ENCODE results near the gene ERC1.

Gene ERC1

GRCh38 chr12:990661-991349 lies at the start of gene ERC1:
TSS of gene ERC1 (plus strand) at chr12:991223. CDS start at chr12:1027904, 36,681 bp downstream.
- peak; percentile 91 for DNase-seq (ENCODE audit: low read depth)

GRCh38 chr12:943051-943450 lies 48.0 kb upstream of the ERC1 start:
- DNase-seq (ENCODE audit: low read depth): no peak

DNA sequence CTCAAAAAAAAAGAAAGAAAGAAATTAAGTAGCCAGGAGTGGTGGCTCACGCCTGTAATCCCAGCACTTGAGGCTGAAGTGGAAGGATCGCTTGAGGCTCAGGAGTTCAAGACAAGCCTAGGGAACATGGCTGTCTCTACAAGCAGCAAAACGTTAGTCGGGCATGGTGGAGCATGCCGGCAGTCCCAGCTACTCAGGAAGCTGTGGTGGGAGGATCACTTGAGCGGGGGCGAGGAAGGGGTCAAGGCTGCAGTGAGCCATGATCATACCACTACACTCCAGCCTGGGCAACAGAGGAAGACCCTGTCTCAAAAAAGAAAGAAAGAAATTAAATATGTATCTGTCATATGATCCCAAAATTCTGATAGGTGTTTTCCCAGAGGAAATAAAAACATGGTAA lies 46.8 kb upstream of the ERC1 start:
- DNase-seq (ENCODE audit: low read depth): no peak

GRCh38 chr12:946212-946611 lies 44.8 kb upstream of the ERC1 start:
- DNase-seq (ENCODE audit: low read depth): no peak

GRCh38 chr12:946631-947030 lies 44.4 kb upstream of the ERC1 start:
- peak; percentile 17 for DNase-seq (ENCODE audit: low read depth)

DNA sequence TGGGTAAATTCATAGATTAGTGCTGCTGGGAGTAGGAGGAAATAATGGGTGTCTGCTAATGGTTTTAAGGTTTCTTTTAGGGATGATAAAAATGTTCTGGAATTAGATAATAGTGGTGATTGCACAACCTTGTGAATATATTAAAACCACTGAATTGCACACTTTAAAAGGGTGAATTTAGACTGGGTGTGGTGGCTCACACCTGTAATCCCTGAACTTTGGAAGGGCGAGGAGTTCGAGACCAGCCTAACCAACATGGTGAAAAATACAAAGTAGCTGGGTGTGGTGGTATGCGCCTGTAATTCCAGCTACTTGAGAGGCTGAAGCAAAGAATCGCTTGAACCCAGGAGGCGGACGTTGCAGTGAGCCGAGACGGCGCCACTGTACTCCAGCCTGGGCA lies 42.8 kb upstream of the ERC1 start:
- no peak for DNase-seq (ENCODE audit: low read depth)

GRCh38 chr12:949453-950191 lies 41.4 kb upstream of the ERC1 start, which contains the start of gene RAD52:
TSS of gene RAD52 (minus strand) at chr12:949694. CDS start at chr12:933058, 16,636 bp downstream.
- DNase-seq (ENCODE audit: low read depth): peak; percentile 100

DNA sequence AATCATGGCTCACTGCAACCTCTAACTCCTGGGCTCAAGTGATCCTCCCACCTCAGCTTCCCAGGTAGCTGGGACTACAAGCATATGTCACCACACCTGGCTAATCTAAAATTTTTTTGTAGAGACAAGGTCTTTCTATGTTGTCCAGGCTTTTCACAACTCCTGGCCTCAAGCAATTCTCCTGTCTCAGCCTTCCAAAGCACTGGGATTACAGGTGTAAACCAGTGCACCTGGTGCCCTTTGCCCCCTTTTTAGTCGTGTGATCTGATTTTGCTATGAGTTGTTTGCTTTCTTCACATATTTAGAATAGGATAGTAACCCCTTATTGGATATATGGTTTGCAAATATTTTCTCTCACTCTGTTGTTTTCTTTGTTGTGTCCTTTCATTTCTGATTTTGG lies 39.8 kb upstream of the ERC1 start:
- no peak for DNase-seq (ENCODE audit: low read depth)

- peak; percentile 82 for DNase-seq (ENCODE audit: low read depth)
Measured at GRCh38 chr12:953776-954175, 37.2 kb upstream of the ERC1 start.

DNA sequence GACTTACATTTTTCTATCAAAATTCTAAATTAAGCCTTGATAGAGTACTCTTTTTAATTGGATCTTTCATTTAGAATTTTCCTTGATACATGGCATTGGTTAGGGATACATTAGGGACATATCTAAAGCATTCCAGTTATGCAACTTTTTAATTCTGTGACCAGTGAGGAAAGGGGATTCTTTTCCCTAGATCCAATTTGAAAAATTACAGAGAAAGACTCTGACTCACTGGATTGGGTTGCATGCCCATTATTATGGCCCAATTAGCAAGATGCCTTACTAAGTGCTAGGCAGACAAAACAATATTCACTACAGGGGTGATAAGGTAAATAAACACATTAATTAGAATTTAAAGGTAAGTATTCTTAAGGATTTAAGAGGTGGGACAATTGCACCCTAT lies 36.3 kb upstream of the ERC1 start:
- no peak for DNase-seq (ENCODE audit: low read depth)

DNA sequence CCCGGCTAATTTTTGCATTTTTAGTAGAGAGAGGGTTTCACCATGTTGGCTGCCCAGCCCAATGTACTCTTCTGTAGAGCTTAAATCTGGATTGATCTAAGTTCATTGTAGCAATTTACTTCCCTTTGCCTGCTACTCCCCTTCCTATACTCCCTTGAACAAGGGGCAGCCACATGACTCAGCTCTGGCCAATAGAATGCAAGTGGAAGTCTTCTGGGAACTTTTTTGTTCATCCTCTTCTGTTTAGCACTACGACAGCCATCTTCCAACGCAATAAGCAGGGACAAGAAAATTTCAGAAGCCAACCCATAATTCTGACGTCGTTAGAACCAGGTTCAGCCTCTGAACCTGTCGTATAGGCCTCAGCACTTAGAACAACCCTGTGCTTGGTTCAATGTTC lies 35.1 kb upstream of the ERC1 start:
- no peak for DNase-seq (ENCODE audit: low read depth)

GRCh38 chr12:958588-959123 lies 32.4 kb upstream of the ERC1 start:
- no peak for DNase-seq (ENCODE audit: low read depth)

- DNase-seq (ENCODE audit: low read depth): no peak
Measured at GRCh38 chr12:966724-967123, 24.3 kb upstream of the ERC1 start.

DNA sequence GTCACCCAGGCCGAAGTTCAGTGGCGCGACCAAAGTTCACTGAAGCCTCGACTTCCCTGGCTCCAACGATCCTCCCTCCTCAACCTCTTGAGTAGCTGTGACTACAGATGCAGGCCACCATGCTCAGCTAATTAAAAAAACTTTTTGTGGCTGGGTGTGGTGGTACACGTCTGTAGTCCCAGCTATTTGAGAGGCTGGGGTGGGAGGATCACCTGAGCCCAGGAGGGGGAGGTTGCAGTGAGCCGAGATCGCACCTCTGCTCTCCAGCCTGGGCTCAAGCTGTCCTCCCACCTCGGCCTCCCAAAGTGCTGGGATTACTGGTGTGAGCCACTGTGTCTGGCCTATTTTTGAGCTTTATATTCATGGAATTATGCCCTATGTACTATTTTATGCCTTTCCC lies 23.4 kb upstream of the ERC1 start:
- DNase-seq (ENCODE audit: low read depth): no peak

GRCh38 chr12:968545-968944 lies 22.5 kb upstream of the ERC1 start:
- DNase-seq (ENCODE audit: low read depth): no peak

GRCh38 chr12:969821-970220 lies 21.2 kb upstream of the ERC1 start:
- DNase-seq (ENCODE audit: low read depth): no peak

GRCh38 chr12:971991-972390 lies 19.0 kb upstream of the ERC1 start:
- no peak for DNase-seq (ENCODE audit: low read depth)

- no peak for DNase-seq (ENCODE audit: low read depth)
Measured at GRCh38 chr12:974271-974862, 16.7 kb upstream of the ERC1 start.

DNA sequence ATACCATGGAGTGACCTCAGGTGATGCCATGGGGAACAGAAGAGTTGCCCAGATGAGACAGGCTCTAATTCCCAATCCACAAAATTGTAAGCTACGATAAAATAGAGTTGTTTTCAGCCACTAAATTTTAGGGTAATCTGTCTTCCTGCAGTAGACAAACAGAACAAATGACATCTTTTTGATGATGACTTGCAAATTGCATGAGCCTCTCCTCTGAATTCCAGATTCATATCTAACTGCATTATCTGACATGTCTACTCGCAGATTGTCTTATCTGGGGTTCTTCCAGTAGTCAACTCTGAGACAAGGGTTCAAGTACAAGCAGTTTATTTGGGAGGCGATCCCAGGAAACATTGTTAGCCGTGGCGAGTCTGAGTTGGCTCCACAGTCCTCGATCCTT lies 14.4 kb upstream of the ERC1 start:
- DNase-seq (ENCODE audit: low read depth): no peak

DNA sequence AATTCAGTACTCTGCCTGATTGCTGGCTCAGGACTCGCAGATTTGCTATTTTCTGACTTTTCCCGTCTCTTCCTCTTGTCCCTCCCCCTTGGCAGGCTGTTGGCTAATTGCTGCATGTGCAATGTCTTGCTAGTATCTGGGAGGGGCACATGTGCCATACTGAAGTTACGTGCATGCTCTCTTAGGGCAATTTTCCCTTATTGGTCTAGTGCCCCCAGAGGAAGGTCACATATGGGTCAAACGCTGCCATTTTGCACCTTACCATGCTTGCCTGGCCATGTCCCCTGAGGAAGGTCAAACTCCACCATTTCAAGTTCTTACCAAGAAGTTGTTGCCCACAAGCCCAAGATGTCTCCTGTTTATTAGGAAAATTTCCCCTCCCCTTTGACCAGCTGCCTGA lies 13.9 kb upstream of the ERC1 start:
- DNase-seq (ENCODE audit: low read depth): no peak

GRCh38 chr12:979349-979748 lies 11.7 kb upstream of the ERC1 start:
- DNase-seq (ENCODE audit: low read depth): no peak

DNA sequence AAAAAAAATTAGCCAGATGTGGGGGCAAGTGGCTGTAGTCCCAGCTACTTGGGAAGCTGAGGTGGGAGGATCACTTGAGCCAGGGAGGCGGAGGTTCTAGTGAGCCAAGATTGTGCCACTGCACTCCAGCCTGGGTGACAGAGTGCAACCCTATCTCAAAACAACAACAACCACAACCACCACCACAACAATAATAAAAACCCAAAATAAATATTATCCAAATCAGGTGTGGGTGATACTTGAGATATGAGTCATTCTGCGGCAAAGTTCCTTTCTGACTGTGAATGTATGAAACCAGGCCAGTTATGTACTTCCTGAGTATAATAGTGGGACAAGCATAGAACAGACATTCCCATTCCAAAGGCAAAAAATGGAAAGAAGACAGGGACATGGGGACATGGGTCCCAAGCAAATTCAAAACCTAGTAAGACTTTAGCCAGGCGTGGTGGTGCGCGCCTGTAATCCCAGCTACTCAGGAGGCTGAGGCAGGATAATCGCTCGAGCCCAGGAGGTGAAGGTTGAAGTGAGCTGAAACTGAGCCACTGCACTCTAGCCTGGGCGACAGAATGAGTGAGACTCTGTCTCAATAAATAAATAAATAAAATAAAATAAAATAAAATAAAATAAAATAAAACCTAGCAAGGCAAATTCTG lies 9.7 kb upstream of the ERC1 start:
- DNase-seq (ENCODE audit: low read depth): peak; percentile 48

GRCh38 chr12:981961-982360 lies 9.1 kb upstream of the ERC1 start:
- DNase-seq (ENCODE audit: low read depth): no peak
